Lower lobe of right lung (tissue), 2 donors: ENCODE data around the gene STX10. TPM values are rescaled to one million over a fixed set of nuclear protein-coding genes. Genes with fewer than 3 reads are reported as not detected.

Experiments used
- ATAC-seq, 2 donors: fragments of 200-7000 bp; cut with Tn5 transposase; one replicate each; pipeline ENCODE4 v1.9.1; 2020 to 2022; ENCODE audit warnings: mild to moderate bottlenecking in 2 of 2, moderate library complexity in 2 of 2
- DNase-seq: peaks from one replicate; pipeline ENCODE4 v3.0.0-alpha.2; 2020
- H3K27ac ChIP-seq: fragments of 200-600 bp; one replicate; pipeline ENCODE4 v1.8.0; 2022
- H3K27me3 ChIP-seq: fragments of 200-600 bp; one replicate; pipeline ENCODE4 v1.8.0; 2022; ENCODE audit warnings: low read depth
- H3K36me3 ChIP-seq: fragments of 200-600 bp; one replicate; pipeline ENCODE4 v1.8.0; 2022; ENCODE audit warnings: mild to moderate bottlenecking
- H3K4me1 ChIP-seq: fragments of 200-600 bp; one replicate; pipeline ENCODE4 v1.8.0; 2022
- H3K4me3 ChIP-seq: fragments of 200-600 bp; one replicate; pipeline ENCODE4 v1.8.0; 2022; ENCODE audit warnings: mild to moderate bottlenecking
- H3K9me3 ChIP-seq: fragments of 200-600 bp; one replicate; pipeline ENCODE4 v1.8.0; 2022
- CTCF ChIP-seq: fragments of 200-600 bp; IDR thresholded peaks from one replicate; pipeline ENCODE4 v1.8.0; 2022; ENCODE audit warnings: antibody characterized with exemption, mild to moderate bottlenecking
- intact Hi-C: fragments of 100-400 bp; cut with DNase I; formaldehyde crosslinking; loops from one replicate; pipeline ENCODE4 v1.11.0; 2022
- total RNA-seq: library from RNA; stranded (reverse); fragmentation: NEBNext Ultra II Directional; extraction: Animal tissue kit (Norgen Biotek cat#: 25700); gene quantifications from one replicate; pipeline ENCODE4 v1.2.1, GENCODE V29; 2021
- donor health status: DM: no; HTN: yes; CAD: no; lungs with severe emphysema.

The STX10 gene
- total RNA-seq, 1 donor from 2014 or later = 82.7 TPM

GRCh38 chr19:13132471-13133180 is 17.5 kb downstream of the STX10 start:
- ATAC-seq (no peak), DNase-seq (no peak)
- TF ChIP-seq CTCF = no peak
- Histone ChIP-seq H3K9me3 (no peaks in the 10 kb centered on the region), H3K4me3 (no peak overlapping the region), H3K27me3 (no peaks in the 10 kb centered on the region), H3K36me3 (peaks cover 30% of the 10 kb centered on the region), H3K27ac (peak overlapping the region; percentile 36), H3K4me1 (peaks cover 17% of the 10 kb centered on the region)
- intact Hi-C loops = no loop called here

GRCh38 chr19:13130886-13131490 is 19.2 kb downstream of the STX10 start:
- H3K4me1 ChIP-seq = peaks cover 17% of the 10 kb centered on the region
- DNase-seq = no peak
- no peaks in the 10 kb centered on the region for H3K27me3 ChIP-seq
- peaks cover 21% of the 10 kb centered on the region for H3K36me3 ChIP-seq
- ATAC-seq = no peak
- intact Hi-C loops = no loop called here
- no peak overlapping the region for H3K27ac ChIP-seq
- no peak overlapping the region for H3K4me3 ChIP-seq
- no peaks in the 10 kb centered on the region for H3K9me3 ChIP-seq
- no peak for TF ChIP-seq CTCF

GRCh38 chr19:13129384-13129783 is 20.8 kb downstream of the STX10 start:
- no peaks in the 10 kb centered on the region for H3K27me3 ChIP-seq
- intact Hi-C loops = no loop called here
- peaks cover 8% of the 10 kb centered on the region for H3K4me1 ChIP-seq
- no peaks in the 10 kb centered on the region for H3K9me3 ChIP-seq
- peaks cover 8% of the 10 kb centered on the region for H3K36me3 ChIP-seq
- no peak for TF ChIP-seq CTCF
- no peak for DNase-seq
- no peak for ATAC-seq
- no peak overlapping the region for H3K4me3 ChIP-seq
- H3K27ac ChIP-seq = no peak overlapping the region

GRCh38 chr19:13128583-13128982 is 21.6 kb downstream of the STX10 start:
- H3K4me3 ChIP-seq = no peak overlapping the region
- ATAC-seq (peak in 1 of 2 donors; percentile 39), DNase-seq (no peak)
- H3K9me3 ChIP-seq = no peaks in the 10 kb centered on the region
- intact Hi-C loops = no loop called here
- no peak for TF ChIP-seq CTCF
- no peak overlapping the region for H3K27ac ChIP-seq
- peaks cover 8% of the 10 kb centered on the region for H3K4me1 ChIP-seq
- no peaks in the 10 kb centered on the region for H3K27me3 ChIP-seq
- peaks cover 8% of the 10 kb centered on the region for H3K36me3 ChIP-seq

- ATAC-seq = no peak
- no peaks in the 10 kb centered on the region for H3K27me3 ChIP-seq
These were observed 22.2 kb downstream of the STX10 start for GRCh38 chr19:13127811-13128575.

More at GRCh38 chr19:13127811-13128575, 22.2 kb downstream of the STX10 start:
- intact Hi-C loops = no loop called here
- H3K36me3 ChIP-seq = peaks cover 8% of the 10 kb centered on the region
- no peak for TF ChIP-seq CTCF
- DNase-seq = no peak
- no peaks in the 10 kb centered on the region for H3K9me3 ChIP-seq
- H3K4me1 ChIP-seq = peaks cover 5% of the 10 kb centered on the region
- no peak overlapping the region for H3K27ac ChIP-seq
- no peak overlapping the region for H3K4me3 ChIP-seq
